ENCODE measurements around the gene OR2B2. TPM values are rescaled to one million over a fixed set of nuclear protein-coding genes. Genes with fewer than 3 reads are reported as not detected.

OR2B2 gene
- total and polyA plus RNA-seq, 2 experiments from 2014 or later = not detected

DNA sequence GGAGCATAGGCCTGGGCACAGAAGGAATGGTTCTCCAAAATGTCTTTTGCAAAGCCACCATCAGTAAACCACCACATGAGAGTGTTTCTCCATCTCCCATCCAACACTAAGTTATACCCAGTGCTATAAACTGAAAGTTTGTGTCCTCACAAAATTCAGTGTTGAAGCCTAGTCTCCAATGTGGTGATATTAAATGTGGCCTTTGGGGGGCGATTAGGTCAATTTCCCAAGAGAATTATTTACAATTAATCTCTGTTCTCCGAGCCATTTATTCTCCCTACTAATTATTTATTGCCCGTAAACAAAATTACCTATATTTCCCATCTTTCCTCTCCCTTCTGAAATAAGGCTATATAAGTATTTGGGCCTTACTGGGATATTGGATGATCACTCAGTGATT, 26.1 kb downstream of the OR2B2 start:
- Histone ChIP-seq H3K79me2 (no peaks in the 10 kb centered on the region), H2AFZ (no peak overlapping the region), H3K4me3 (no peak overlapping the region), H3K4me2 (no peak overlapping the region), H3K4me1 (ENCODE audit: insufficient read depth) (peaks cover 14% of the 10 kb centered on the region), H3K27me3 (no peaks in the 10 kb centered on the region), H4K20me1 (ENCODE audit: insufficient read depth, poor library complexity, severe bottlenecking) (no peaks in the 10 kb centered on the region), H3K9me2 (replicated peaks; ENCODE audit: insufficient read depth) (no peaks in the 10 kb centered on the region), H3K36me3 (replicated peaks; ENCODE audit: insufficient read depth, low read depth) (no peaks in the 10 kb centered on the region), H3K27ac (no peak overlapping the region), H3K9me3 (ENCODE audit: low read depth) (no peaks in the 10 kb centered on the region)
- TF ChIP-seq EZH2 (IDR thresholded peaks at IDR 0.05; ENCODE audit: borderline replicate concordance) (no peak), EZH2phosphoT487 (IDR thresholded peaks at IDR 0.05; ENCODE audit: low read depth, severe bottlenecking, unreplicated experiment) (no peak), CTCF (IDR thresholded peaks at IDR 0.05; ENCODE audit: poor library complexity) (no peak)
- 90% methylated on average over 3 of the region's 3 CpGs for WGBS (ENCODE audit: low lambda C conversion rate, missing lambda C conversion rate)
- DNase-seq (ENCODE audit: low spot score) = no peak

GRCh38 chr6:27883136-27883535, 29.1 kb downstream of the OR2B2 start:
- Histone ChIP-seq H3K9me2 (replicated peaks; ENCODE audit: insufficient read depth) (no peaks in the 10 kb centered on the region), H4K20me1 (ENCODE audit: insufficient read depth, poor library complexity, severe bottlenecking) (no peaks in the 10 kb centered on the region), H3K4me2 (no peak overlapping the region), H3K79me2 (no peaks in the 10 kb centered on the region), H3K4me3 (no peak overlapping the region), H3K36me3 (replicated peaks; ENCODE audit: insufficient read depth, low read depth) (no peaks in the 10 kb centered on the region), H3K9me3 (ENCODE audit: low read depth) (no peaks in the 10 kb centered on the region), H2AFZ (no peak overlapping the region), H3K27me3 (no peaks in the 10 kb centered on the region), H3K4me1 (ENCODE audit: insufficient read depth) (no peaks in the 10 kb centered on the region), H3K27ac (no peak overlapping the region)
- DNase-seq (ENCODE audit: low spot score) = no peak
- TF ChIP-seq CTCF (IDR thresholded peaks at IDR 0.05; ENCODE audit: poor library complexity) = no peak
- TF ChIP-seq EZH2 (IDR thresholded peaks at IDR 0.05; ENCODE audit: borderline replicate concordance) = no peak
- TF ChIP-seq EZH2phosphoT487 (IDR thresholded peaks at IDR 0.05; ENCODE audit: low read depth, severe bottlenecking, unreplicated experiment) = no peak
- WGBS (ENCODE audit: low lambda C conversion rate, missing lambda C conversion rate) = 100% methylated on average over 1 of the region's 1 CpG

GRCh38 chr6:27882624-27883023, 29.6 kb downstream of the OR2B2 start:
- Histone ChIP-seq H3K4me2 (no peak overlapping the region), H3K4me3 (no peak overlapping the region), H3K27ac (no peak overlapping the region), H3K79me2 (no peaks in the 10 kb centered on the region), H3K4me1 (ENCODE audit: insufficient read depth) (no peaks in the 10 kb centered on the region), H4K20me1 (ENCODE audit: insufficient read depth, poor library complexity, severe bottlenecking) (no peaks in the 10 kb centered on the region), H3K27me3 (no peaks in the 10 kb centered on the region), H2AFZ (no peak overlapping the region), H3K9me3 (ENCODE audit: low read depth) (no peaks in the 10 kb centered on the region), H3K9me2 (replicated peaks; ENCODE audit: insufficient read depth) (no peaks in the 10 kb centered on the region), H3K36me3 (replicated peaks; ENCODE audit: insufficient read depth, low read depth) (no peaks in the 10 kb centered on the region)
- no peak for DNase-seq (ENCODE audit: low spot score)
- WGBS (ENCODE audit: low lambda C conversion rate, missing lambda C conversion rate) = 84% methylated on average over 5 of the region's 5 CpGs
- TF ChIP-seq CTCF (IDR thresholded peaks at IDR 0.05; ENCODE audit: poor library complexity) = no peak
- TF ChIP-seq EZH2 (IDR thresholded peaks at IDR 0.05; ENCODE audit: borderline replicate concordance) = no peak
- no peak for TF ChIP-seq EZH2phosphoT487 (IDR thresholded peaks at IDR 0.05; ENCODE audit: low read depth, severe bottlenecking, unreplicated experiment)

DNA sequence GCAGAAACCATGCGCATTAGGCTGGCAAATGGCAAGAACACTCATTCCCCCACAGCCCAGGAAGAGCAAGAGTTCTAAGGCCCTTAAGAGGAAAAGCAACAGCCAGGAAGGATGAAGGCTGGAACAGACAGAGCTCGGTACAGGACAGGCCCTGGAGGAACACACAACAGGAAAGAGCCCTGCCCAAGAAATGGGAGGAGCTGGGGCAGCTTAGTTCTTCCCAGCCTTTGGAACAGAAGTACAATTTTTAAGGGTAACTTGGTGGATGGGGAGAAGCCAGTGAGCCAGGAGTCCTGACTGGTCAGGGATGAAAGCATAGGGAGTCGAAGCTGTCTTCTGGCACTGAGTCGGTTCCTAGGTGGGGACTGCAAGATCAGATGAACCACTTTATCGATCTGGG, 32.4 kb downstream of the OR2B2 start:
- no peaks in the 10 kb centered on the region for H3K9me3 ChIP-seq (ENCODE audit: low read depth)
- TF ChIP-seq CTCF (IDR thresholded peaks at IDR 0.05; ENCODE audit: poor library complexity) (no peak), EZH2 (IDR thresholded peaks at IDR 0.05; ENCODE audit: borderline replicate concordance) (no peak), EZH2phosphoT487 (IDR thresholded peaks at IDR 0.05; ENCODE audit: low read depth, severe bottlenecking, unreplicated experiment) (no peak)
- H3K79me2 ChIP-seq = no peaks in the 10 kb centered on the region
- no peaks in the 10 kb centered on the region for H4K20me1 ChIP-seq (ENCODE audit: insufficient read depth, poor library complexity, severe bottlenecking)
- H3K36me3 ChIP-seq (replicated peaks; ENCODE audit: insufficient read depth, low read depth) = no peaks in the 10 kb centered on the region
- no peak overlapping the region for H3K27ac ChIP-seq
- H2AFZ ChIP-seq = no peak overlapping the region
- 90% methylated on average over 5 of the region's 5 CpGs for WGBS (ENCODE audit: low lambda C conversion rate, missing lambda C conversion rate)
- H3K9me2 ChIP-seq (replicated peaks; ENCODE audit: insufficient read depth) = no peaks in the 10 kb centered on the region
- no peak overlapping the region for H3K4me2 ChIP-seq
- H3K4me1 ChIP-seq (ENCODE audit: insufficient read depth) = no peaks in the 10 kb centered on the region
- H3K4me3 ChIP-seq = no peak overlapping the region
- no peaks in the 10 kb centered on the region for H3K27me3 ChIP-seq
- DNase-seq (ENCODE audit: low spot score) = no peak

All from hepatocyte (in vitro differentiated cells).